ENCODE data around the gene NES.

Gene NES

DNA sequence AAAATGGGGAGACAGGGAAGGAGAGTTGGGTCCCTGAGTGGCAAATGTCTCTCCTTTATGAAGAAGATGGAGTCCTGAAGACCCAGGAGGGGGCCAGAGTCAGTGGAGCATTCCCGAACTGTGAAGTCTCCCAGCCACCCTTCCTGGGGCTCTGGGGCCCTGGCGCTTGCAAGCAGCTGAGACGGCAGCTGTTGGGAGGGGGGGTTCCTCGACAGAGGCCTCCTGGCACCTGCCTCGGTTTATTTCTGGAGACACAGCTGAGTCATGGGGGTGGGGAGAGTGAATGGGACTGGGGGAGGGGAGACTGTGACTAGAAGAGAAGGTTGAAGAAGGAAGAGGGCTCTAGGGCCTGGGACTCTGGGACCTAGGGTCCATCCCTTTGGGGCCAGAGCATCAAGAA is 14.0 kb downstream of the NES start:
- TF ChIP-seq POLR2AphosphoS5 (IDR thresholded peaks at IDR 0.05; ENCODE audit: low read depth) (no peak), SPI1 (IDR thresholded peaks at IDR 0.05; ENCODE audit: borderline replicate concordance, low read depth) (no peak), GABPA (IDR thresholded peaks at IDR 0.05; ENCODE audit: low read depth) (no peak)
- TF ChIP-seq, protein P1, sequence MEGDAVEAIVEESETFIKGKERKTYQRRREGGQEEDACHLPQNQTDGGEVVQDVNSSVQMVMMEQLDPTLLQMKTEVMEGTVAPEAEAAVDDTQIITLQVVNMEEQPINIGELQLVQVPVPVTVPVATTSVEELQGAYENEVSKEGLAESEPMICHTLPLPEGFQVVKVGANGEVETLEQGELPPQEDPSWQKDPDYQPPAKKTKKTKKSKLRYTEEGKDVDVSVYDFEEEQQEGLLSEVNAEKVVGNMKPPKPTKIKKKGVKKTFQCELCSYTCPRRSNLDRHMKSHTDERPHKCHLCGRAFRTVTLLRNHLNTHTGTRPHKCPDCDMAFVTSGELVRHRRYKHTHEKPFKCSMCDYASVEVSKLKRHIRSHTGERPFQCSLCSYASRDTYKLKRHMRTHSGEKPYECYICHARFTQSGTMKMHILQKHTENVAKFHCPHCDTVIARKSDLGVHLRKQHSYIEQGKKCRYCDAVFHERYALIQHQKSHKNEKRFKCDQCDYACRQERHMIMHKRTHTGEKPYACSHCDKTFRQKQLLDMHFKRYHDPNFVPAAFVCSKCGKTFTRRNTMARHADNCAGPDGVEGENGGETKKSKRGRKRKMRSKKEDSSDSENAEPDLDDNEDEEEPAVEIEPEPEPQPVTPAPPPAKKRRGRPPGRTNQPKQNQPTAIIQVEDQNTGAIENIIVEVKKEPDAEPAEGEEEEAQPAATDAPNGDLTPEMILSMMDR (IDR thresholded peaks at IDR 0.05; ENCODE audit: insufficient read depth, low read length): no peak
- TF ChIP-seq, protein P2, sequence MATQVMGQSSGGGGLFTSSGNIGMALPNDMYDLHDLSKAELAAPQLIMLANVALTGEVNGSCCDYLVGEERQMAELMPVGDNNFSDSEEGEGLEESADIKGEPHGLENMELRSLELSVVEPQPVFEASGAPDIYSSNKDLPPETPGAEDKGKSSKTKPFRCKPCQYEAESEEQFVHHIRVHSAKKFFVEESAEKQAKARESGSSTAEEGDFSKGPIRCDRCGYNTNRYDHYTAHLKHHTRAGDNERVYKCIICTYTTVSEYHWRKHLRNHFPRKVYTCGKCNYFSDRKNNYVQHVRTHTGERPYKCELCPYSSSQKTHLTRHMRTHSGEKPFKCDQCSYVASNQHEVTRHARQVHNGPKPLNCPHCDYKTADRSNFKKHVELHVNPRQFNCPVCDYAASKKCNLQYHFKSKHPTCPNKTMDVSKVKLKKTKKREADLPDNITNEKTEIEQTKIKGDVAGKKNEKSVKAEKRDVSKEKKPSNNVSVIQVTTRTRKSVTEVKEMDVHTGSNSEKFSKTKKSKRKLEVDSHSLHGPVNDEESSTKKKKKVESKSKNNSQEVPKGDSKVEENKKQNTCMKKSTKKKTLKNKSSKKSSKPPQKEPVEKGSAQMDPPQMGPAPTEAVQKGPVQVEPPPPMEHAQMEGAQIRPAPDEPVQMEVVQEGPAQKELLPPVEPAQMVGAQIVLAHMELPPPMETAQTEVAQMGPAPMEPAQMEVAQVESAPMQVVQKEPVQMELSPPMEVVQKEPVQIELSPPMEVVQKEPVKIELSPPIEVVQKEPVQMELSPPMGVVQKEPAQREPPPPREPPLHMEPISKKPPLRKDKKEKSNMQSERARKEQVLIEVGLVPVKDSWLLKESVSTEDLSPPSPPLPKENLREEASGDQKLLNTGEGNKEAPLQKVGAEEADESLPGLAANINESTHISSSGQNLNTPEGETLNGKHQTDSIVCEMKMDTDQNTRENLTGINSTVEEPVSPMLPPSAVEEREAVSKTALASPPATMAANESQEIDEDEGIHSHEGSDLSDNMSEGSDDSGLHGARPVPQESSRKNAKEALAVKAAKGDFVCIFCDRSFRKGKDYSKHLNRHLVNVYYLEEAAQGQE (IDR thresholded peaks at IDR 0.05; ENCODE audit: insufficient replicate concordance, low read depth): no peak
- H3K4me3 ChIP-seq (replicated peaks; ENCODE audit: insufficient read depth, low read length): no peak overlapping the region
- H3K27ac ChIP-seq (replicated peaks): no peak overlapping the region
- no peaks in the 10 kb centered on the region for H3K27me3 ChIP-seq (ENCODE audit: insufficient read depth, poor library complexity, severe bottlenecking)
- no peak for DNase-seq (ENCODE audit: low read depth in 1 of 2, low spot score in 1 of 2)

DNA sequence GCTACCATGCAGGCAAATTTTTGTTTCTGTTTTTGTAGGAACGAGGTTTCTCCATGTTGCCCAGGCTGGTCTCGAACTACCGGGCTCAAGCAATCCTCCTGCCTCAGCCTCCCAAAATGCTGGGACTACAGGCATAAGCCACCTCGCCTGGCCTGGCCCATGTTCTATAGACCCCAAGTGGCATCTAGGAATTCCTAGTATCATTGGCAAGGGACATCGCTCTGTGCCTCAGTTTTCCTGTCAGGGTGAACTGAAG is 14.5 kb downstream of the NES start:
- TF ChIP-seq, protein P1 (IDR thresholded peaks at IDR 0.05; ENCODE audit: insufficient read depth, low read length): no peak
- TF ChIP-seq, protein P2 (IDR thresholded peaks at IDR 0.05; ENCODE audit: insufficient replicate concordance, low read depth): no peak
- no peak for TF ChIP-seq SPI1 (IDR thresholded peaks at IDR 0.05; ENCODE audit: borderline replicate concordance, low read depth)
- no peak for TF ChIP-seq GABPA (IDR thresholded peaks at IDR 0.05; ENCODE audit: low read depth)
- TF ChIP-seq POLR2AphosphoS5 (IDR thresholded peaks at IDR 0.05; ENCODE audit: low read depth): no peak
- Histone ChIP-seq H3K27ac (replicated peaks) (no peak overlapping the region), H3K4me3 (replicated peaks; ENCODE audit: insufficient read depth, low read length) (no peak overlapping the region), H3K27me3 (ENCODE audit: insufficient read depth, poor library complexity, severe bottlenecking) (no peaks in the 10 kb centered on the region)
- DNase-seq (ENCODE audit: low read depth in 1 of 2, low spot score in 1 of 2): no peak

DNA sequence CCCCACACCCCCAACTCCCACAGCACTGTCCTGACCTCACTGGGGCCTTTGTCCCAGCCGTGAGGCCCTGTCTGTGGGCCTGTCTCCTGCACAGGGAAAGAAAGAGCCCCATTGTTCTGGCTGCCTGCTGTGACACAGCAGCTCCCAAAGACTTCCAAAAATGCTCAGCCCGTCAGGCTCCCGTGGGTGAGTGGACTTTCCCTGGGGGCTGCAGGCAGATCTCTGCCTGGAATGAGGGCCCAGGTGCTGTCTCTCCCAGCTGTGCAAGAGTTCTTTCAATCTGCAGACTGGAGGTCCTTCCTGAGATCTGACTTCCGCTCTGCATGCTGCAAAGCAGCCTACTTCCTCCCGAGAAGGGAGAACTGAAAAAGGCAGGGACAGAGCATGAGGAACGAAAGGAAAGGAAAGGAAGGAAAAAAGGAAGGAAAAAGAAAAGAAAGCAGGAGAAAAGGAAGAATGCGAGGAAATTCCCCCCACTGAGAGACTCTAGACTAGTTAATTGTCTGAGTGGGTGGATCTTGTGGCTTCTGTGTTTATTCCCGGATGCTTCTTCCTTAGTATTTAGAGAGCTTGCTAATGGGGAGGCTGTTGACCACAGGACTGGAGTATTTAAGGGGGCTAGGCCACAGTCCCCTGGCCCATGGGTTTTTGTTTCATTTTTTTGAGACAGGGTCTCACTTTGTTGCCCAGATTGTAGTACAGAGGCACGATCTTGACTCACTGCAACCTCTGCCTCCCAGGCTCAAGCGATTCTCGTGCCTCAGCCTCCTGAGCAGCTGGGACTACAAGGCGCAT is 15.0 kb downstream of the NES start:
- peak in 1 of 2 experiments; percentile 41 for DNase-seq (ENCODE audit: low read depth in 1 of 2, low spot score in 1 of 2)
- H3K27me3 ChIP-seq (ENCODE audit: insufficient read depth, poor library complexity, severe bottlenecking): no peaks in the 10 kb centered on the region
- H3K27ac ChIP-seq (replicated peaks): peak overlapping the region; percentile 67
- H3K4me3 ChIP-seq (replicated peaks; ENCODE audit: insufficient read depth, low read length): no peak overlapping the region
- TF ChIP-seq SPI1 (IDR thresholded peaks at IDR 0.05; ENCODE audit: borderline replicate concordance, low read depth) (peak; percentile 81), POLR2AphosphoS5 (IDR thresholded peaks at IDR 0.05; ENCODE audit: low read depth) (no peak)

DNA sequence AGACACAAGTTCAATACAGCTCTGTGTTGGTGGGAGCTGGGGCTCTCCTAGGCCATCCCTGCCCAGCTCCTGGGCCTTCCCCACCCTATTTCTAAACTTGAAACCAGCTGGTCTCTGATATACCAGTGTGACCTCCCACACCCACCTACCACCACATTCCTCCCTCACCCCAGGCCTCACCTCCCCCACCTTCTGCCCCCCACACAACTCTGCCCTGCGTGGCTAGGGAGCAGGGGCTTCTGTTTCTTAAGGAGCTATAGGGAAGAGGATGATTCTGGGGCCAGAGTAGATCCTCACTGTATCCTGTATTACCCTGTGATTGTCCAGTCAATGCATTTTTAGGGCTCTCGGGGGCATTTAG is 16.5 kb downstream of the NES start:
- peak overlapping the region; percentile 44 for H3K4me3 ChIP-seq (replicated peaks; ENCODE audit: insufficient read depth, low read length)
- no peak for TF ChIP-seq GABPA (IDR thresholded peaks at IDR 0.05; ENCODE audit: low read depth)
- TF ChIP-seq, protein P2 (IDR thresholded peaks at IDR 0.05; ENCODE audit: insufficient replicate concordance, low read depth): no peak
- TF ChIP-seq POLR2AphosphoS5 (IDR thresholded peaks at IDR 0.05; ENCODE audit: low read depth): no peak
- no peak for TF ChIP-seq SPI1 (IDR thresholded peaks at IDR 0.05; ENCODE audit: borderline replicate concordance, low read depth)
- TF ChIP-seq, protein P1 (IDR thresholded peaks at IDR 0.05; ENCODE audit: insufficient read depth, low read length): no peak
- DNase-seq (ENCODE audit: low read depth in 1 of 2, low spot score in 1 of 2): no peak

More for the DNA sequence above, 16.5 kb downstream of the NES start:
- Histone ChIP-seq H3K27ac (replicated peaks) (peak overlapping the region; percentile 67), H3K27me3 (ENCODE audit: insufficient read depth, poor library complexity, severe bottlenecking) (peaks cover 3% of the 10 kb centered on the region)
